ENCODE data around the gene LUC7L2.

- TF ChIP-seq CTCF (optimal IDR thresholded peaks at IDR 0.05 in 1 of 3, IDR thresholded peaks at IDR 0.05 in 1 of 3, conservative IDR thresholded peaks at IDR 0.05 in 1 of 3; ENCODE audit: extremely low read depth in 1 of 3, insufficient read depth in 2 of 3, low read length in 3 of 3), result no peak
- no peak for TF ChIP-seq EZH2 (IDR thresholded peaks at IDR 0.05; ENCODE audit: low read length)
These were observed 10.7 kb downstream of the LUC7L2 start for GRCh38 chr7:139370301-139370942.
